HFFc6 (cell line): ENCODE measurements around the gene CNTNAP5. TPM values are rescaled to one million over a fixed set of nuclear protein-coding genes. Genes with fewer than 3 reads are reported as not detected.

Experiments
- DNase-seq: peaks from one replicate; pipeline ENCODE4 v3.0.0-alpha.2; 2018
- H3K27ac Mint-ChIP-seq: 2 replicates; pipeline ENCODE4 v1.8.0; 2020; ENCODE audit warnings: mild to moderate bottlenecking, mixed read lengths
- H3K27me3 Mint-ChIP-seq: 2 replicates; pipeline ENCODE4 v1.8.0; 2021; ENCODE audit warnings: mild to moderate bottlenecking, moderate library complexity, mixed read lengths; ENCODE audit not compliant: insufficient read depth
- H3K36me3 Mint-ChIP-seq: 2 replicates; pipeline ENCODE4 v1.8.0; 2021; ENCODE audit warnings: low read depth, mixed read lengths
- H3K4me1 Mint-ChIP-seq: 2 replicates; pipeline ENCODE4 v1.8.0; 2020; ENCODE audit warnings: low read depth, mixed read lengths
- H3K4me3 Mint-ChIP-seq: 2 replicates; pipeline ENCODE4 v1.8.0; 2020; ENCODE audit warnings: mild to moderate bottlenecking, moderate library complexity, mixed read lengths
- H3K9me3 Mint-ChIP-seq: 2 replicates; pipeline ENCODE4 v1.8.0; 2020; ENCODE audit warnings: mild to moderate bottlenecking, mixed read lengths
- CTCF ChIP-seq: fragments of 200-600 bp; sonication (generic); IDR thresholded peaks from 2 replicates; pipeline ENCODE4 v1.5.0; 2021; ENCODE audit warnings: antibody characterized with exemption, mild to moderate bottlenecking
- total RNA-seq, 6 experiments: library from RNA; stranded (reverse); fragmentation: NEBNext Ultra II Directional; extraction: Animal tissue kit (Norgen Biotek cat#: 25700); gene quantifications; 2 replicates in 1 of 6; 3 replicates in 5 of 6; pipeline ENCODE4 v1.2.3, GENCODE V29; 2021

CNTNAP5 gene
- total RNA-seq, 6 experiments from 2014 or later, result not detected

DNA sequence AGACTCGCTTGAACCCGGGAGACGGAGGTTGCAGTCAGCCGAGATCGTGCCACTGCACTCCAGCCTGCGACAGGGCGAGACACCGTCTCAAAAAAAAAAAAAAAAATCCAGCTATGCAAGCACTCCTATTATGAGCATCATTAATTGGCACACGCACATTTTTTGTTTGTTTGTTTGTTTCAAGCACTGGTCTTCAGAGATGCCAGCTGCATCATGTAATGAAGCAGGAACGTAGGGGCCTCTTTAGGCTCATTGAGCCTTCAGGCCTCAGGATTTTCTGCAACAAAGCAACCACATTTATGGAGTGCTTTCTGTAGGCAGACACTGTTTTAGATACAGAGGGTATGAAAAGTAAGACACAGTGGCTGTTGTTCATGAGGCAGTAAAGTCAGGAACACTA, 585.8 kb downstream of the CNTNAP5 start:
- Mint-ChIP-seq H3K36me3 (no peaks in the 10 kb centered on the region), H3K9me3 (peaks cover 58% of the 10 kb centered on the region), H3K4me1 (no peaks in the 10 kb centered on the region), H3K4me3 (no peak overlapping the region), H3K27me3 (no peaks in the 10 kb centered on the region), H3K27ac (no peak overlapping the region)
- no peak for DNase-seq
- TF ChIP-seq CTCF, result no peak

GRCh38 chr2:124623560-124623959, 598.5 kb downstream of the CNTNAP5 start:
- Mint-ChIP-seq H3K27ac (no peak overlapping the region), H3K27me3 (no peaks in the 10 kb centered on the region; the same call in 1 of the 2 replicates), H3K4me3 (no peak overlapping the region), H3K36me3 (no peaks in the 10 kb centered on the region), H3K4me1 (no peaks in the 10 kb centered on the region), H3K9me3 (peaks cover 45% of the 10 kb centered on the region)
- no peak for TF ChIP-seq CTCF
- no peak for DNase-seq

DNA sequence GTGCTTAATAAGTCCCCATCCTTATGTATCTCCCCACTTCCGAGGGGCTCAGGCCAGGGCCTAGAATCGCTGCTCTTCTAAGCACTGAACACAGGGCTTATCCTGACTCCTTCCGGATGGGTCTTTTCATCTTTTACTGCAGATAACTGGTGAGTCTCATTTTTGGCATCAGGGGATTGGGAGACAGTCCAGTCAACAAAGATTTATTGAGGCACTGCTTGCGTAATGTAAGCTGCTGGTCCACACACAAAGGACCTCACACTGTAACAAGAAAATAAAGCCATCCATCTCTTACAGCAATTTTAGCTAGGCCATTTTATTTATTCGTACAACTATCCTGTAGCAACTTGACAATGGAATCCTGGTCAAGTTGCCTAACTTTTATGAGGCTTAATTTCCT, 600.5 kb downstream of the CNTNAP5 start:
- no peak overlapping the region for H3K4me3 Mint-ChIP-seq
- H3K27me3 Mint-ChIP-seq, result no peaks in the 10 kb centered on the region; the same call in 1 of the 2 replicates
- H3K36me3 Mint-ChIP-seq, result no peaks in the 10 kb centered on the region
- H3K4me1 Mint-ChIP-seq, result no peaks in the 10 kb centered on the region
- no peak overlapping the region for H3K27ac Mint-ChIP-seq
- H3K9me3 Mint-ChIP-seq, result peaks cover 53% of the 10 kb centered on the region
- no peak for DNase-seq
- TF ChIP-seq CTCF, result no peak

GRCh38 chr2:124626993-124627392, 601.9 kb downstream of the CNTNAP5 start:
- Mint-ChIP-seq H3K4me1 (no peaks in the 10 kb centered on the region), H3K36me3 (no peaks in the 10 kb centered on the region), H3K4me3 (no peak overlapping the region)

DNA sequence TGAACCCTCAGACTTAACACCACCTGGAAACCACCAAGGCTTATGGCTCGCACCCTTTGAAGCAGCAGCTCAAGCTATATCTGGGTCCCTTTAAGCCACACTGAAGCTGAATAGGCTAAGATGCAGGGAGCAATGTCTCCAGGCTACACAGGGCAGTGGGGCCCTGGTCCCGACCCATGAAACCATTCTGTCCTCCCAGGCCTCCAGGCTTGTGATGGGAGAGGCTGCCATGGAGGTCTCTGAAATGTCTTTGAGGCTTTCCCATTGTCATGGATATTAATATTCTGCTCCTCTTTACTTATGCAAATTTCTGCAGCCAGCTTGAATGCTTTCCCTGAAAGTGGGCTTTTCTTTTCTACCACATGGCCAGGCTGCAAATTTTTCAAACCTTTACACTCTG, 608.7 kb downstream of the CNTNAP5 start:
- no peak overlapping the region for H3K27ac Mint-ChIP-seq
- H3K4me1 Mint-ChIP-seq, result no peaks in the 10 kb centered on the region
- H3K27me3 Mint-ChIP-seq, result no peaks in the 10 kb centered on the region
- H3K36me3 Mint-ChIP-seq, result peaks cover 9% of the 10 kb centered on the region; the same call in 1 of the 2 replicates
- no peak for TF ChIP-seq CTCF
- peaks cover 78% of the 10 kb centered on the region for H3K9me3 Mint-ChIP-seq
- DNase-seq, result no peak
- H3K4me3 Mint-ChIP-seq, result no peak overlapping the region

More at GRCh38 chr2:124626993-124627392, 601.9 kb downstream of the CNTNAP5 start:
- TF ChIP-seq CTCF, result no peak
- no peak for DNase-seq
- H3K27ac Mint-ChIP-seq, result no peak overlapping the region
- H3K27me3 Mint-ChIP-seq, result no peaks in the 10 kb centered on the region; the same call in 1 of the 2 replicates
- peaks cover 56% of the 10 kb centered on the region for H3K9me3 Mint-ChIP-seq

DNA sequence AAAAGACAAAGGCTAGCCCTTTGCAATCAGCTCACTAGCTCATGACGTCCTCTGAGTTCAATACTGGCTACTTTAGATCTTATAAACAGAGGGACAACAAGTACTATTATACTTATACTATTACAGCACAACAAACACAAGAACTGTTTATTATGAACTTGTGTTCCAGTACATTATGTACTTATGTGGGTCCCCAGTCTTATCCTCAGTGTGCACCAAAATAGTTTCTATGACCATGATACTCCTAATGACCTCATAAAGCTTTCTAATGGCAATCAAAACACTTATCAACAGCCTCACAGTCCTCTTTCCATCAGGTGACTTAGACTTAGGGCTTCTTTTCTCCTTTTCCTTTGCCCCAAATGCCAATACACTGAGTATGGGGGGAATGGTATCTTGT, 614.4 kb downstream of the CNTNAP5 start:
- H3K27me3 Mint-ChIP-seq, result no peaks in the 10 kb centered on the region
- no peak for DNase-seq
- TF ChIP-seq CTCF, result no peak
- H3K36me3 Mint-ChIP-seq, result peaks cover 9% of the 10 kb centered on the region; the same call in 1 of the 2 replicates
- no peak overlapping the region for H3K27ac Mint-ChIP-seq
- no peak overlapping the region for H3K4me3 Mint-ChIP-seq
- H3K4me1 Mint-ChIP-seq, result no peaks in the 10 kb centered on the region
- H3K9me3 Mint-ChIP-seq, result peaks cover 62% of the 10 kb centered on the region
